Measurements from ENCODE around the gene DLGAP4. TPM values are rescaled to one million over a fixed set of nuclear protein-coding genes. Genes with fewer than 3 reads are reported as not detected.
A peak's percentile ranks its signal among the peaks of the same experiment; 100 is the strongest.

The DLGAP4 gene
- total and polyA plus RNA-seq, 4 donors = 17.8 to 121 (median 70.7) TPM

DNA sequence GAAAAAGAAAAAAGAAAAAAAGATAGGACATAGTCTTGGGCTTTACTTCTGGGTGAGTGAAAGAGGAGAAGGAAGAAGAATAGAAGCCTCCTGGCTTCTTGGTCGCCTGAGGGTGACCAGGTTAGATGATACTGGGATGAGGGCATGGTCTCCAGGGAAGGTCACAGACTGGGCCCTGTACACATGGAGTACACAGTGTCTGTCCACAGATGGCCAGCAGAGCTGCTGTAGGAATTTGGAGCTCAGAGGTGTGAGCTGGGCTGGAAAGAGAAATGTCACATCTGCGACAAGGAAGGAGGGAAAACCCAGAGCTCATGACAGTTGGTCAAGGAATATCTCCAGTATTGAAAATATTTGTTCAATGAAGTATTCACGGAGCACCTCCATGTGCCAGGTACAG is 56.1 kb downstream of the DLGAP4 start:
- Histone ChIP-seq H3K9me3 (ENCODE audit: control insufficient read depth, insufficient read depth, low read length) (no peaks in the 10 kb centered on the region), H3K27ac (ENCODE audit: low read depth, low read length) (no peak overlapping the region), H3K4me3 (ENCODE audit: low read depth, low read length) (no peak overlapping the region), H3K36me3 (ENCODE audit: control insufficient read depth, insufficient read depth, low read length) (peaks cover 5% of the 10 kb centered on the region), H3K27me3 (ENCODE audit: control insufficient read depth, insufficient read depth, low read length) (no peaks in the 10 kb centered on the region), H3K4me1 (ENCODE audit: control insufficient read depth, insufficient read depth, low read length) (peaks cover 3% of the 10 kb centered on the region)
- DNase-seq (ENCODE audit: low read depth in 4 of 6, low spot score in 6 of 6) = no peak
- 89% methylated on average over 3 of the region's 3 CpGs for WGBS (ENCODE audit: insufficient coverage)

DNA sequence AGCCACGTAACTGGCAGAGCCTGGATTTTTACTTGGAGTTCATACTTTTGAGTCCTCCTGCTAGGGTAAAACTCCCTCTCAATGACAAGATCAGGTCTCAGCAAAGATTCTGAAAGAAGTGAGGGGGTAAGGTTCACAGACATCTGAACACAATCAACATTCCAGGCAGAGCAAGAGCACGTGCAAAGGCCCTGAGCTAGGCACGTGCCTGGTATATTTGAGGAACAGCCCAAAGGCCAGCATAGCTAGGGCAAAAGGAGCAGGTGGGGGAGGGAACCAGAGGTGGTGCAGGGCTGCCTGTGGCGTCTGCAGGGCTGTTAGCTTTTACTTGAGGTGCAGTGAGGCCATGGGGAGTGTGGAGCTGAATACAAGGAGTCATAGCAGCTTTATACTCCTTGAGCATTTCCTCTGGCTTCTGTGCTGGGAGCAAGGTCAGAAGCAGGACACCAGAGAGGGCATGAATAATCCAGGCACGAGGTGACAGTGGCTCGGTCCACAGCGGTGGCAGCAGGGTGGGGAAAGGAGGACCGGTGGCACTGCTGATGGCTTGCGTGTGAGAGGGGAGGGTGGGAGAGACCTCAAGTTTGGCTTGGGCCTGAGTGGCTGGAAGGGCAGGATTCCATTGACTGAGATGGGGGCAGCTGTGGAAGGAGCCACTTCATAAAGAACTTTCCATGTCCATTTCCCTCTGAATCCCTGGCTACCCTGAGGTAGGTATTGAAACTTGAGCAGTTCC is 57.0 kb downstream of the DLGAP4 start:
- peaks cover 9% of the 10 kb centered on the region for H3K36me3 ChIP-seq (ENCODE audit: control insufficient read depth, insufficient read depth, low read length)
- H3K4me3 ChIP-seq (ENCODE audit: low read depth, low read length) = no peak overlapping the region
- peaks cover 12% of the 10 kb centered on the region for H3K4me1 ChIP-seq (ENCODE audit: control insufficient read depth, insufficient read depth, low read length)
- DNase-seq (ENCODE audit: low read depth in 4 of 6, low spot score in 6 of 6) = no peak
- 76% methylated on average over 8 of the region's 9 CpGs for WGBS (ENCODE audit: insufficient coverage)
- no peak overlapping the region for H3K27ac ChIP-seq (ENCODE audit: low read depth, low read length)
- H3K9me3 ChIP-seq (ENCODE audit: control insufficient read depth, insufficient read depth, low read length) = no peaks in the 10 kb centered on the region
- H3K27me3 ChIP-seq (ENCODE audit: control insufficient read depth, insufficient read depth, low read length) = no peaks in the 10 kb centered on the region

DNA sequence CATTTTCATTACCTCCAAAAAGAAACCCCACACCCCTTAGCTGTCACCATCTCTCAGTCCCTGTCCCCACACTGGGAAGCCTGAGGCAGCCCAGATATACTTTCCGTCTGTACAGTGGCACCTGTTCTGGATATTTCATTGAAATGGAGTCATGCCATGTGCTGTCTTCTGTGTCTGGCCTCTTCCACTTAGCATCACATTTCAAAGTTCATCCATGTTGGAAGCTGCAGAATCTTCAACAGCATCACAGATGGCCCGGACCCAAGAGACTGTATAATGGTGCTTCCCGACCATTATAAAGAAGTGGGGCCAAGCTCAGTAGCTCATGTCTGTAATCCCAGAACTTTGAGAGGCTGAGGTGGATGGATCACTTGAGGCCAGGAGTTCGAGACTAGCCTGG is 58.4 kb downstream of the DLGAP4 start:
- Histone ChIP-seq H3K4me1 (ENCODE audit: control insufficient read depth, insufficient read depth, low read length) (peaks cover 21% of the 10 kb centered on the region), H3K9me3 (ENCODE audit: control insufficient read depth, insufficient read depth, low read length) (no peaks in the 10 kb centered on the region), H3K4me3 (ENCODE audit: low read depth, low read length) (no peak overlapping the region), H3K27me3 (ENCODE audit: control insufficient read depth, insufficient read depth, low read length) (no peaks in the 10 kb centered on the region), H3K27ac (ENCODE audit: low read depth, low read length) (no peak overlapping the region), H3K36me3 (ENCODE audit: control insufficient read depth, insufficient read depth, low read length) (peaks cover 13% of the 10 kb centered on the region)
- 46% methylated on average over 3 of the region's 4 CpGs for WGBS (ENCODE audit: insufficient coverage)
- peak in 2 of 6 donors; percentile 20 to 35 for DNase-seq (ENCODE audit: low read depth in 4 of 6, low spot score in 6 of 6)

DNA sequence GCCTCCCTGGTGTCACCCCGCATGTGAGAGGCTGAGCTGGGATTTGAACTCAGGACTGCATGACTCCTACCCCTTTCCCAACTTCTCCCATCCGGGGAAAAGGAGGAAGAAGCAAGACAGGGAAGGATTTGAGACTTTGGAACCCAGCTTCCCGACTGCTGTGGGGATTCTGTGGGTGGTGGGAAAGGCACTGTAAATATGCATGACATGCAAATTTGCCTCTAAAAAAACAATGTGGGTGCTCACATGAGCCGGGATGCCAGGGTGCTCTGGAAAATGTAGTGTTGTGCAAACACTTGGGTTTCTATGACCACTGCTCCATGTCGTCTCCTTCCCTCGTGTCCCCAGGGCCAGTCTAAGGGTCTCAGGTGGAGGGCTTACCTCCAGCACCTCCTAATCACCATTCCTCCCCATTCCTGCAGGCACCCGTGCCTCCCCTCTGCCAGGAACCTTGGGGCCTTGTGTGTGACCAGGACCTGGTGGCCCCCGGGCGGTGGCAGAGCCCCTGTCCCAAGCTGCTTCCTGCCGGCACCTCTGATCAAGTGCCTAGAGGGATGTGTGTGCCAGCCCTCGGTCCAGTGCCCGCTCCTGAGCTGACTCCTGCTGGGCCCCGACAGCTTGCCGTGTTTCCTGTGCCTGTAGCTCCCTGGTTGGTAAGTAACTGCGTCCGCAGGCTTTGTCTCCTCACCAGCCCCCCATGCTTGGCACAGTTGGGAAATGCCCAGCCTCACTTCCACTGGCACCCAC is 60.7 kb downstream of the DLGAP4 start:
- Histone ChIP-seq H3K9me3 (ENCODE audit: control insufficient read depth, insufficient read depth, low read length) (no peaks in the 10 kb centered on the region), H3K4me3 (ENCODE audit: low read depth, low read length) (no peak overlapping the region), H3K27me3 (ENCODE audit: control insufficient read depth, insufficient read depth, low read length) (no peaks in the 10 kb centered on the region), H3K4me1 (ENCODE audit: control insufficient read depth, insufficient read depth, low read length) (peaks cover 21% of the 10 kb centered on the region), H3K27ac (ENCODE audit: low read depth, low read length) (no peak overlapping the region), H3K36me3 (ENCODE audit: control insufficient read depth, insufficient read depth, low read length) (peaks cover 13% of the 10 kb centered on the region)
- no peak for DNase-seq (ENCODE audit: low read depth in 4 of 6, low spot score in 6 of 6)
- WGBS (ENCODE audit: insufficient coverage) = 80% methylated on average over 15 of the region's 16 CpGs

DNA sequence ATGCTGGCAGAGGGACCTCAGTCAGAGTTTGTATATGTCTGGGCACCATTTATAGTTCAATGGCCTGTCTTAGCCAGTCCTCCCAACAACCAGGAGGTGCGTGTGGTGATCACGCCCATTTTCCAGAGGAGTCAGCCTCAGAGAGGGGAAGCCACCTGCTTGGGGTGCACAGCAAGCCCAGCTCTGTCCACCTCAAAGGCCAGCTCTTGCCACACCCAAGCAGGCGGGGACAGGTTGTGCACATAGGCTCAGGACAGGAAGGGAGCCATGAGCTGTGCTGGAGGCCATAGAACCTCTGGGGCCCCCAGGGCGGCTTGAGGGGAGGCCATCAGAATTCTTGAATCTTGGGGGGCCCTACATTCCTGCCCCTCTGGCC is 61.2 kb downstream of the DLGAP4 start:
- no peak for DNase-seq (ENCODE audit: low read depth in 4 of 6, low spot score in 6 of 6)
- Histone ChIP-seq H3K9me3 (ENCODE audit: control insufficient read depth, insufficient read depth, low read length) (no peaks in the 10 kb centered on the region), H3K4me1 (ENCODE audit: control insufficient read depth, insufficient read depth, low read length) (peaks cover 21% of the 10 kb centered on the region), H3K36me3 (ENCODE audit: control insufficient read depth, insufficient read depth, low read length) (peaks cover 13% of the 10 kb centered on the region), H3K27me3 (ENCODE audit: control insufficient read depth, insufficient read depth, low read length) (no peaks in the 10 kb centered on the region), H3K4me3 (ENCODE audit: low read depth, low read length) (no peak overlapping the region), H3K27ac (ENCODE audit: low read depth, low read length) (no peak overlapping the region)
- 95% methylated on average over 4 of the region's 4 CpGs for WGBS (ENCODE audit: insufficient coverage)

DNA sequence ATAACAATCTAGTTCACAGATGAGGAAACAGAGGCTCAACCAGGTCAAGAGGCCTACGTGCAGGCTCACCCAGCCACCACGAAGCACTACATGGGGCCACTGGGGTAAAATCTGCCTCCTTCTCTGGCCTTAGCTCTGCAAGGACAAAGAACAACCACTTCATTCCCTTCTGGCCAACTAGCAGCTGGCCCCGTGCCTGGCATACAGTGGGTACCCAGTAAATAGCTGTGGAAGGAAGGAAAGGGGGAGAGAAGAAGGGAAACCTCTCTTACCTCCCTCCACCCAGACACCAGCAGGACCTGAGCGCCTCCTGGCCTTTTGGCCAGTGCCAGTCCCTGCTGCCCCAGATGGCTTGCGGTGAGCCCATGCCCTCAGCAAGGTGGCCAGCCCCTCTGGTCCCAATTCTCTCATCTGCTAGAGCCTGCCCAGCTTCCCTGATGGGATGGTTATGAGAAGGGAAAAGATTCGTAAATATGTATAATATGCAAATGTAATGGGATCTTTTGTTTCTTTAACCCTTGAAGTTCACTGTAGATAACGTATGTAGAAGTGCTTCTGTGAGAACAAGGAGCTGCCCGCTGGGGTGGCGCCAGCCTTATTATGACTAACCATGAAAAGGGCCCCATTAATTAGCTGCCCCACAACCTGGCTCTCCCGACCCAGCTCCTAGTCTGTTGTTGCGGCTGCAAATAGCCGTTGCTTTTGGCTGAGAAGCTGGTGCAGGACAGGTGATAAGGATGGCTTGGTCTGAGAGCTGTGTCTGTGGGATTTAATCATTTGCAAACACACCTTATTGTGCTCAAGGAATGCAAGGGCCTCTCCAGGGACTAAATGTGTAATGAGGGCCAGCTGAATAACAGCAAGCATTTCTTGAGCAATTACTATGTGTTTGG is 62.0 kb downstream of the DLGAP4 start:
- 28% methylated on average over 4 of the region's 12 CpGs for WGBS (ENCODE audit: insufficient coverage)
- Histone ChIP-seq H3K9me3 (ENCODE audit: control insufficient read depth, insufficient read depth, low read length) (no peaks in the 10 kb centered on the region), H3K4me3 (ENCODE audit: low read depth, low read length) (no peak overlapping the region), H3K27me3 (ENCODE audit: control insufficient read depth, insufficient read depth, low read length) (no peaks in the 10 kb centered on the region), H3K36me3 (ENCODE audit: control insufficient read depth, insufficient read depth, low read length) (peaks cover 13% of the 10 kb centered on the region), H3K4me1 (ENCODE audit: control insufficient read depth, insufficient read depth, low read length) (peaks cover 21% of the 10 kb centered on the region), H3K27ac (ENCODE audit: low read depth, low read length) (no peak overlapping the region)
- peak in 5 of 6 donors; percentile 15 to 86 (median 26) for DNase-seq (ENCODE audit: low read depth in 4 of 6, low spot score in 6 of 6)

DNA sequence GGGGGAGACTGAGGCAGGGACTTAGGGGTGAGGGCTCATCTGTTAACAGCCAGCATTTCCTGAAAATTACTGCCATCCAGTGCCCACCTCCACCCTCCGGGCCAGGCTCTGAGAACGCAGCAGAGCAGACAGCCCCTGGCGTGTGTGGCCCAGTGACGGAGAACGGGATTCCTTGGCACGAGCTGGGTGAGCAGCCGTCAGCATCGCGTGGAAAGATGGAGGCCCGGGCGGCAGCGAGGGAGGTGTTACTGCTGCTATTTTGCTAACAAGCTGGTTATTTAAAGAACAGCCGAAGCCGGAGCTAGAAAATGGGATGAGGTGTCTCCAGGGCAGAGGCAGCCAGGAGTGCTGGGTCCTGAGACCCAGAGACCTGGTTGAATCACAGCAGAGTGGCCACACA is 62.7 kb downstream of the DLGAP4 start:
- no peaks in the 10 kb centered on the region for H3K27me3 ChIP-seq (ENCODE audit: control insufficient read depth, insufficient read depth, low read length)
- WGBS (ENCODE audit: insufficient coverage) = 69% methylated on average over 14 of the region's 14 CpGs
- no peak overlapping the region for H3K4me3 ChIP-seq (ENCODE audit: low read depth, low read length)

DNA sequence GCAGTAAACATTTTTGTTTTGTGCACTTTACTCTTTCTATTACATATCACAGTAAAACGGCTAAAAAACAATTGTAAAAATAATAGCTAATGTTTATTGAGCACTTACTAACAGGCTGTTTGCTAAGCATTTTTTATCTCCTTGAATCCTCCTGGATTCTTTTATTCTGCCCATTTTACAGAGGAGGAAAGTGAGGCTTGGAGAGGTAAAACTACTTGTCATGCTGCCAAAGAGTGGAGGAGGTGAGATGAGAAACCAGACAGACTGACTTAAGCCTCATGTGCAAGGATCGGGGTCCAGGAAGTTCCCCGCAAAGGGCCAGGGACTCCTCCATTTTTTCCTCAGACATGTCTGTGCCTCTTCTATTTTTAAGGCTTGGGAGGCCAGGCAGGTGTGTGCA is 63.6 kb downstream of the DLGAP4 start:
- Histone ChIP-seq H3K9me3 (ENCODE audit: control insufficient read depth, insufficient read depth, low read length) (no peaks in the 10 kb centered on the region), H3K4me3 (ENCODE audit: low read depth, low read length) (no peak overlapping the region), H3K27ac (ENCODE audit: low read depth, low read length) (no peak overlapping the region), H3K27me3 (ENCODE audit: control insufficient read depth, insufficient read depth, low read length) (no peaks in the 10 kb centered on the region), H3K36me3 (ENCODE audit: control insufficient read depth, insufficient read depth, low read length) (peaks cover 13% of the 10 kb centered on the region), H3K4me1 (ENCODE audit: control insufficient read depth, insufficient read depth, low read length) (peaks cover 22% of the 10 kb centered on the region)
- WGBS (ENCODE audit: insufficient coverage) = 80% methylated on average over 1 of the region's 3 CpGs
- no peak for DNase-seq (ENCODE audit: low read depth in 4 of 6, low spot score in 6 of 6)

More for the DNA sequence above, 62.7 kb downstream of the DLGAP4 start:
- Histone ChIP-seq H3K27ac (ENCODE audit: low read depth, low read length) (no peak overlapping the region), H3K9me3 (ENCODE audit: control insufficient read depth, insufficient read depth, low read length) (no peaks in the 10 kb centered on the region), H3K36me3 (ENCODE audit: control insufficient read depth, insufficient read depth, low read length) (peaks cover 13% of the 10 kb centered on the region), H3K4me1 (ENCODE audit: control insufficient read depth, insufficient read depth, low read length) (peaks cover 21% of the 10 kb centered on the region)
- peak in 2 of 6 donors; percentile 35 to 92 for DNase-seq (ENCODE audit: low read depth in 4 of 6, low spot score in 6 of 6)

DNA sequence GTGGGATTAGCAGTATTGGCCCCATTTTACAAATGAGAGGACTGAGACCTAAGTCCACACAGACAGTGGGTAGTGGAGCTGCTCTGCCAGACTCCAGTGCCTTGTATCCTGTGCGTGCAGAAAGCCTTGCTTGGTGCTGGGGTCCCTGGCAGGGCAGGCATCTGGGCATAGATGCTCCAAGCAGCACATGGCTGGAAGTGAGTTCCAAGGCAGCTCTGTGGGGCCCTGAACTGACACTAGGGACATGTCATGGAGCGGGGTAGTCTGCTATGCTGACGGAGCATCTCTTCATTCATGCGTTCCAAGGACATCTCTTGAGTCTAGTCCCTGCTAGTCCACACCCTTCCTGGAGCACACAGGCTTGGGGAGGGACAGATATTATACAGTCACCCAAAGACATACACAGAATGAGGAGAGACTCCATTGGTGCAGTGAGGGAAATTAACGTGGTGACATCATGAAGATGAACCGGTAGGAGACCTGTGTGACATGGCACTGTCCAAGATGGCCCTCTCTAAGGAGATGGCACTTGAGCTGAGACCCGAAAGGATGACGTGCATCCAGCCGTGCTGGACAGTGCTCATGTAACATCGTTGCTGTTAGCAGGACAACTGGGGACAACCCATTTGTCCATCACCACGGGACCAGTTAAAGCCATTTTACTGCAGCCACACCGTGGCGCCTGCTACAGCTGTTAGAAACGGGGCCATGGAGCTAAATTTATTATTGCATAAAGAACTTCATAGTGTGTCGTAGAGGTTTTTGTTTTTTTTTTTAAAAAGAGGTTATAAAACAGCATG is 65.1 kb downstream of the DLGAP4 start:
- no peak overlapping the region for H3K27ac ChIP-seq (ENCODE audit: low read depth, low read length)
- no peaks in the 10 kb centered on the region for H3K9me3 ChIP-seq (ENCODE audit: control insufficient read depth, insufficient read depth, low read length)
- H3K4me1 ChIP-seq (ENCODE audit: control insufficient read depth, insufficient read depth, low read length) = peaks cover 26% of the 10 kb centered on the region
- 77% methylated on average over 12 of the region's 15 CpGs for WGBS (ENCODE audit: insufficient coverage)
- peaks cover 3% of the 10 kb centered on the region for H3K27me3 ChIP-seq (ENCODE audit: control insufficient read depth, insufficient read depth, low read length)
- no peak overlapping the region for H3K4me3 ChIP-seq (ENCODE audit: low read depth, low read length)
- peaks cover 13% of the 10 kb centered on the region for H3K36me3 ChIP-seq (ENCODE audit: control insufficient read depth, insufficient read depth, low read length)
- peak in 1 of 6 donors; percentile 6 for DNase-seq (ENCODE audit: low read depth in 4 of 6, low spot score in 6 of 6)
